DOHH2 (cell line): Measurements from ENCODE around the gene CDKN1A.

Experiments used
- H3F3A ChIP-seq: fragments of 200-600 bp; sonication (generic), shearing (Covaris generic); 2 replicates; pipeline ENCODE4 v1.6.0; 2016; ENCODE audit warnings: antibody characterized with exemption, mild to moderate bottlenecking; ENCODE audit not compliant: control insufficient read depth, insufficient read depth
- H3K27ac ChIP-seq: fragments of 200-600 bp; sonication (generic); 2 replicates; pipeline ENCODE4 v1.5.1; 2014; ENCODE audit warnings: low read depth, mild to moderate bottlenecking, low read length, moderate library complexity
- H3K27me3 ChIP-seq: fragments of 200-600 bp; sonication (generic); 2 replicates; pipeline ENCODE4 v1.6.1; 2014; ENCODE audit warnings: mild to moderate bottlenecking, low read length, mixed read lengths; ENCODE audit not compliant: control insufficient read depth
- H3K36me3 ChIP-seq: fragments of 200-600 bp; sonication (generic); 2 replicates; pipeline ENCODE4 v1.6.1; 2014; ENCODE audit warnings: mild to moderate bottlenecking, low read length, moderate library complexity, mixed read lengths; ENCODE audit not compliant: control insufficient read depth
- H3K4me1 ChIP-seq: fragments of 200-600 bp; sonication (generic); 2 replicates; pipeline ENCODE4 v1.6.1; 2014; ENCODE audit warnings: mild to moderate bottlenecking, low read length, mixed read lengths; ENCODE audit not compliant: control insufficient read depth
- H3K4me2 ChIP-seq: fragments of 200-600 bp; sonication (generic); 2 replicates; pipeline ENCODE4 v1.6.0; 2014; ENCODE audit warnings: mild to moderate bottlenecking, low read length, moderate library complexity
- H3K4me3 ChIP-seq: fragments of 200-600 bp; sonication (generic); 2 replicates; pipeline ENCODE4 v1.5.1; 2014; ENCODE audit warnings: mild to moderate bottlenecking, low read length, mixed read lengths
- H3K79me2 ChIP-seq: fragments of 200-600 bp; sonication (generic); 2 replicates; pipeline ENCODE4 v1.6.1; 2014; ENCODE audit warnings: mild to moderate bottlenecking, low read length, mixed read lengths; ENCODE audit not compliant: control insufficient read depth
- H3K9me2 ChIP-seq: fragments of 200-600 bp; sonication (generic); replicated peaks from 2 replicates; pipeline ENCODE4 v1.6.1; 2014; ENCODE audit warnings: mild to moderate bottlenecking, low read length, mixed read lengths; ENCODE audit not compliant: control insufficient read depth
- H3K9me3 ChIP-seq: fragments of 200-600 bp; sonication (generic); 2 replicates; pipeline ENCODE4 v1.6.1; 2014; ENCODE audit warnings: antibody characterized with exemption, low read length, mixed read lengths; ENCODE audit not compliant: control insufficient read depth, insufficient read depth
- H4K20me1 ChIP-seq: fragments of 200-600 bp; sonication (generic); 2 replicates; pipeline ENCODE4 v1.6.0; 2014; ENCODE audit warnings: low read depth, mild to moderate bottlenecking, antibody characterized with exemption, low read length, moderate library complexity; ENCODE audit not compliant: control insufficient read depth, insufficient read depth
- EZH2phosphoT487 ChIP-seq: fragments of 200-600 bp; sonication (generic); IDR thresholded peaks from 2 replicates; pipeline ENCODE4 v1.6.1; 2017; ENCODE audit warnings: borderline replicate concordance, mild to moderate bottlenecking, antibody characterized with exemption, low read length, moderate library complexity, mixed read lengths
- TF ChIP-seq, protein P1 (sequence below): fragments of 200-600 bp; sonication (generic); IDR thresholded peaks from one replicate; pipeline ENCODE4 v1.5.1; 2014; ENCODE audit warnings: antibody characterized with exemption, mild to moderate bottlenecking, low read depth, low read length; ENCODE audit not compliant: poor library complexity, severe bottlenecking

The CDKN1A gene

DNA sequence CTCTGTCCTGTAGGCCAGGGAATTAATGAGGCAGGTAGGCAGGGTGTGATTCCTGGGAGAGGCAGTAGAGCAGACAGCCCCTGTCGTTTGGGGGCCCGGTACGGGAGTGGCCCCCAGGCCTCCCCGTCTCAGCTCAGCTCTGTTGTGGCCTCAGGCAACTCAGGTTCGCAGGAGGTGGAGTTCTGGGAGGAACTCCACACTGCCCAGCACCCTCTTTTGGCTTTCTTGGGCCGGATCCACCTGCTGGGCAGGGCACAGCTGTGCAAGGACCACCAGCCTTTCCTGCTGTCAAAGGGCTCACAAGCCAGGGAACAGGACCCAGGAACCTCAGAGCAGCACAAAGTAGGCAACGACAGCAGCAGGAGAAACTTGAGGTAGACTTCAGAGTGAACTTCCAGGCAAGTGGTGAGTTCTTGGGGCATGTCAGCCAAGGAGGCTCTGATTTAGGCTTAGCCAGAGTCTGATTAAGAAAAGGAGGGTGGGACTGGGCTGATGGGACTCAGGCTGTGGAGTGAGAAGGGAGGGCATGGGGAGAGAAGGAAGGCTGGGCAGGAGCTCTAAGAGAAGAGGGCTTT, 56.1 kb downstream of the CDKN1A start:
- H4K20me1 ChIP-seq, result no peaks in the 10 kb centered on the region
- no peaks in the 10 kb centered on the region for H3F3A ChIP-seq
- no peaks in the 10 kb centered on the region for H3K9me2 ChIP-seq
- H3K79me2 ChIP-seq, result no peaks in the 10 kb centered on the region
- H3K27ac ChIP-seq, result no peak overlapping the region
- H3K9me3 ChIP-seq, result no peaks in the 10 kb centered on the region
- no peaks in the 10 kb centered on the region for H3K36me3 ChIP-seq
- no peak for TF ChIP-seq EZH2phosphoT487
- TF ChIP-seq, protein P1, sequence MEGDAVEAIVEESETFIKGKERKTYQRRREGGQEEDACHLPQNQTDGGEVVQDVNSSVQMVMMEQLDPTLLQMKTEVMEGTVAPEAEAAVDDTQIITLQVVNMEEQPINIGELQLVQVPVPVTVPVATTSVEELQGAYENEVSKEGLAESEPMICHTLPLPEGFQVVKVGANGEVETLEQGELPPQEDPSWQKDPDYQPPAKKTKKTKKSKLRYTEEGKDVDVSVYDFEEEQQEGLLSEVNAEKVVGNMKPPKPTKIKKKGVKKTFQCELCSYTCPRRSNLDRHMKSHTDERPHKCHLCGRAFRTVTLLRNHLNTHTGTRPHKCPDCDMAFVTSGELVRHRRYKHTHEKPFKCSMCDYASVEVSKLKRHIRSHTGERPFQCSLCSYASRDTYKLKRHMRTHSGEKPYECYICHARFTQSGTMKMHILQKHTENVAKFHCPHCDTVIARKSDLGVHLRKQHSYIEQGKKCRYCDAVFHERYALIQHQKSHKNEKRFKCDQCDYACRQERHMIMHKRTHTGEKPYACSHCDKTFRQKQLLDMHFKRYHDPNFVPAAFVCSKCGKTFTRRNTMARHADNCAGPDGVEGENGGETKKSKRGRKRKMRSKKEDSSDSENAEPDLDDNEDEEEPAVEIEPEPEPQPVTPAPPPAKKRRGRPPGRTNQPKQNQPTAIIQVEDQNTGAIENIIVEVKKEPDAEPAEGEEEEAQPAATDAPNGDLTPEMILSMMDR, result no peak
- H3K27me3 ChIP-seq, result peaks cover 25% of the 10 kb centered on the region
- H3K4me1 ChIP-seq, result no peaks in the 10 kb centered on the region
- no peak overlapping the region for H3K4me2 ChIP-seq
- no peak overlapping the region for H3K4me3 ChIP-seq

DNA sequence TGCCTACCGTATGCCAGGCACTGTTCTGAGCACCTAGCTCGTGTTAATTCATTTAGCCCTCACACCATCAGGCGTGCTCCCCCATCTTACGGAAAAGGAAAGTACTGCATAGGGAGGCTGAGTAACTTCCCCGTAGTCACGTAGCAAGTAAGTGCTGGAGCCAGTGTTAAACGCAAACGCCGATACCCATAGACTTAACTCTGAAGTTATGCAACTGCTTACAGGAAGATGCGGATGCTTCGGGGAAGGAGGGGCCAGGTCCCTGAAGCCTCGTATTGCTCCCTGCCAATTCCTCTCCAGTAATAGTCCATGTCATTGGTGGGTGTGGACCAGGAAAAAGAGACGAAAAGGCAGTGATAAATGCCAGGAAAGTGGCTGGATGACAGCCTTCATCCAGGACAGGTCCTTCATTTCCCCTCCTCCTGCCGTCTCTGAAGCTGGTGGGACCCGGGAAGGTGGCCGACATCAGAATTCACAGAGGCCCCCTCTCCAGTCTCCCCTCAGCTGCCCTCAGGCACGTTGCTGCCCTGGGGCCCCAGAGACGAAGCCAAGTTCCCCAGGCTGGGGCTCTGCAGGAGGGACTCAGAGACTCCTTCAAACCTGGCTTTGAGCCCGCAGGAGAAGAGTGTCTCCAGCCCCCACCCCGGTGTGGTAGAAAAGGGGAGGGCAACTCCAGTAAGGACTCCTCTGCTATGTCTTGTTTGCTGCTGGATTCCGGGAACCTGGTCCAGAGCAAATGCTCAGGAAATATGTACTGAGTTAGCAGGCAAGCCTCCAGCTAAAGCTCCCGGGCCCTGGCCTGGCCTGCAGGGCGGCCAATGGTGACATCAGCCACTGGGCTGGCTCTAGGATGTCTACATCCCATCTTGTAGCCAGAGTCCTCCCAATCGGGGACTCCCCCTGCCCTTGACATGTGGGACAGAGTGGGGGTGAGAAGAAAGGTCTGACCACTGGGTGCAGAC, 56.9 kb downstream of the CDKN1A start:
- Histone ChIP-seq H4K20me1 (no peaks in the 10 kb centered on the region), H3K9me3 (no peaks in the 10 kb centered on the region), H3K36me3 (no peaks in the 10 kb centered on the region), H3K9me2 (no peaks in the 10 kb centered on the region), H3K27ac (no peak overlapping the region), H3F3A (no peaks in the 10 kb centered on the region), H3K4me1 (no peaks in the 10 kb centered on the region), H3K4me2 (0 out of 2 replicates have a peak overlapping the region, but pooled peaks have one; percentile 1), H3K4me3 (no peak overlapping the region), H3K79me2 (no peaks in the 10 kb centered on the region), H3K27me3 (peaks cover 28% of the 10 kb centered on the region)
- TF ChIP-seq EZH2phosphoT487, result no peak
- TF ChIP-seq, protein P1, result no peak
